NCI-H524 (cell line): ENCODE measurements around the gene OPHN1.
"Not testable (repeated sequence)": the region's sequence is repeated elsewhere in the genome, so short reads cannot be mapped to it uniquely, and the experiment has no call there.

ENCODE experiments used
- DNase-seq, 2 experiments: peaks; one replicate each; lab custom pipeline; 2025; lab: John Stamatoyannopoulos, UW

The OPHN1 gene

DNA sequence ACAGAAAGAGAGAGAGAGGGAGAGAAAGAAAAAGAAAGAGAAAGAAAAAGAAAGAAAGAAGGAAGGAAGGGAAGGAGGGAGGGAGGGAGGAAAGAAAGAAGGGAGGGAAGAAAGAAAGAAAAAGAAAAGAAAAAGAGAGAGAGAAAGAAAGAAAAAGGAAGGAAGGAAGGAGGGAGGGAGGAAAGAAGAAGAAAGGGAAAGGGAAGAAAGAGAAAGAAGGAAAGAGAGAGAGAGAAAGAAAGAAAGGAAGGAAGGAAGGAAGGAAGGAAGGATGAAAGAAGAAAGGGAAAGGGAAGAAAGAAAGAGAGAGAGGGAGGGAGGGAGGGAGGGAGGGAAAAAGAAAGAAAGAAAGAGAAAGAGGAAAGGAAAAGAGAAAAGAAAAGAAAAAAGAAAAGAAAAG, 10.8 kb downstream of the OPHN1 start:
- DNase-seq, result no peak

DNA sequence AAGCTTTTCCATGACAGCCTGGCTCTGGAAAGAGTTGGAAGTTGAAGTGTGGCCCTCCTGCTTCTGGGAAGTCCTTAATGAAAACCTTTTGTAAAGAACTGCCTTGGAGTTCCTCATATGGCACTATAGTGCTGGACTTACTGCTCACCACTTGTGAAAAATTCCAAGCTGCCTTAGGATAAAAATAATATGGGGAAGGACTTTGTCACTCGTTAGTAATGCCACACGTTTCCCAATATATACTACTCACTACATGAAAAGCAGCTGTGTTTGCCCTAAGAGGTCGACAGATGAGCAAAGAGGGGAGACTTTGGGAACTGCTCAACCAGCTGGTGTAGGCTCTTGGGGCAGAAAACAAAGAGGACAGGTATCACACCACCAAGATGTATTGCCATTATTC, 11.7 kb downstream of the OPHN1 start:
- no peak for DNase-seq

DNA sequence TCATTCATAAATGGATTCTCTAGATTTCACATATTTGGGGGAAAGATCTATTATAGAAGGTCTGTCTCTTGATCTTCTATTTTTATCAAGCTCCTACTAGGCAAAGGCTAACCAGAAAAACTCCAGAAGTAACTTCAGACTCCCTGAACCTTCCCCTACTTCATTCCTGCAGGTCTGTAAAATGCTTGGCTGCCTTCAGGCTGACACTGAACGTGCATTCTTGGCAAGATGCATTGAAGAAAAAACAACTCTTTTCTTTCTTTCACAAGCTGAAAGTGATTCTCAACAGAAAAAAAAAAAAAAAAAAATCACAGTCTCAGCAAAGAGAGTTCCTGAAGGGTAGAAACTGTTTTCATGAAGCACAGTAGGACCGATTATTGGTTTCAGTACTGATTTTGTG, 12.7 kb downstream of the OPHN1 start:
- DNase-seq, result no peak

DNA sequence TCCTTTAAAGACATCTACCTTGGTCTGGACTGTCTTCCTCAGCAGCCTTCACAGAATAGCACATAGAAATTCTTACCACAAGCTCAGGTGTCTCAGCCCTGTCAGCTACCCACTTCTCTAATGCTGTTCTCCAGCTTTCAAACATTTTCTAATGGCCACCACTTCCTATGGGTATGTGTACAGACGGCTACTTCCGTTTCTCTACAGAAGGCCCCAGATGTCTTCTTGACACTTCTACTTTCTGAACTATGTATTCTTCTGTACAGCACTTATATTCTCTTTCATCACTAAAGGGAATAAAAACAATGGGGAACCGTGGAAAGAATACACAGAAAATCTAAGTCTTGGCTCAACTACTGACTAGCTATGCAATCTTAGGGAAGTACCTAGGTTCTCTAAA, 13.3 kb downstream of the OPHN1 start:
- DNase-seq, result no peak

DNA sequence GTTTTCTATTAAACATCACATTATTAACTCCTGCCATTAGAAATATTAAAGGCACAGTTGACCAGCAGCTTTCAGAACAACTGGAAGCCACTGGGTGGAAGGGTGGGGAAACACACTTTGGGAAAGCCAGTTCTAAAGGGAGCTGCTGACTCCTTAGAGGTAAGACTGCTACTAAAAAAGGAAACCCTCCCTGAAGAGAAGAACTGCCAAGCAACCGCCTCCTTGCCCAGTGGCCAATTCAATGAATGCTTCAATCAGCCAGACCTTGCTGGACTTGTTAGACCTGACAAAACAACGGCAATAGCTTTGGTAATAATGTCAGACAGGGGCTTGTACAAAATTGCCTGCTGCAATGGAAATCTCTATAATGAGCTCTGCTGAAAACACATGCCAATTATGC, 15.6 kb downstream of the OPHN1 start:
- no peak for DNase-seq

DNA sequence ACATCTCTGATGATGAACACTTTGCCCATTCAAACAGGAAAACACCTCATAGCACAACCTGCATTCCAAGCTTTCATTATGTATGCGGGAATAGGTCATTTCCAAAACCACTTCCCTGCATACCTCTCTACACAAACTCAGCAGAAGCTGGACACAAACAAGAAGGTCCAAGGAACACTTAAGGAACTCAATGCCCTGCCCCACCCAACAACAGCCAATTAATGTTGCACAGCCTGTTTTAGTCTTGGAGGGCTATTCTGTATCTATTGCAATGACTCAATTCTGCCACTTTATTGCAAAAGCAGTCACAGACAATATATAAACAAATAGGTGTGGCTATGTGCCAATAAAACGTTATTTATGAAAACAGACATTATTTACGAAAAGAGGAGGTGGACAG, 16.7 kb downstream of the OPHN1 start:
- no peak for DNase-seq

- no peak for DNase-seq
Measured at GRCh38 chrX:68415316-68415715, 18.0 kb downstream of the OPHN1 start.

DNA sequence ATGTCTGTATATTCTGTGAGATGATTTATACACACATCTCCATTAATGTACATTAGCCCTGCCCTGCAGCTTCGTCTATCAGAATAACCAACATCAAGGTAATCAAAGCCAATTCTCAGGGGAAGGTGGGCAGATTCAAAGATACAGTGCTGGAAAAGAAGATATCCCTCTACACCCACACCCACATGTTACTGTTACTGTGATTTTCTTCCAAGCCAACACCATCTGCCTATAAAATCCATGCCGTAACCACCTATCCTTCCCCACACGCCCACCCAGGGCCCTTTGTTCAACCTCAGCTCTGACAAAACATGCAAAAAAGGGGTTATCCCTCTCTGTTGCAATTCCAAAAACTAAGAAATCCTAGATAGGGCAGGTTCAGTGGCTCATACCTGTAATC, 20.0 kb downstream of the OPHN1 start:
- no peak for DNase-seq

GRCh38 chrX:68411729-68412128, 21.6 kb downstream of the OPHN1 start:
- DNase-seq, result no peak

GRCh38 chrX:68409194-68409593, 24.1 kb downstream of the OPHN1 start:
- peak in 1 of 2 experiments; percentile 27 for DNase-seq

- no peak for DNase-seq
Measured at GRCh38 chrX:68403522-68403921, 29.8 kb downstream of the OPHN1 start.

DNA sequence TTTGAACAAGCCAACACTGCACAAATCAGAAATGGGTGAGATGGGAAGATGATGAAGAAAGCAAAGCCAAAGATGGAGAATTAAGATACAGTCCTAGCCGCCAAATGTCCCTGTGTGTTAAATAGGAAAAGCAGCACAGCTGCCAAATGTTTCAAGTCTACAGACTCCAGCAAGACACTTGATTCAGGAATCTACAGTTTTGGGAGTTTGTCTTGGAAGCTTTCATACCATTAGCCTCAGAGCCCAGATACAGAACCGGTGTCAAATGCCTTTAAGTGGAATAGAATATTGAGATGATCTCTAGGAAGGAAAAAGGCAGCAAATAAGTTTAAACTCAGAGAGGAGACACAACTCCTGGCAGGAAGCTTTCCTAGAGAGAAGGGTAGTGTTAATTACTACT, 30.3 kb downstream of the OPHN1 start:
- DNase-seq, result no peak

DNA sequence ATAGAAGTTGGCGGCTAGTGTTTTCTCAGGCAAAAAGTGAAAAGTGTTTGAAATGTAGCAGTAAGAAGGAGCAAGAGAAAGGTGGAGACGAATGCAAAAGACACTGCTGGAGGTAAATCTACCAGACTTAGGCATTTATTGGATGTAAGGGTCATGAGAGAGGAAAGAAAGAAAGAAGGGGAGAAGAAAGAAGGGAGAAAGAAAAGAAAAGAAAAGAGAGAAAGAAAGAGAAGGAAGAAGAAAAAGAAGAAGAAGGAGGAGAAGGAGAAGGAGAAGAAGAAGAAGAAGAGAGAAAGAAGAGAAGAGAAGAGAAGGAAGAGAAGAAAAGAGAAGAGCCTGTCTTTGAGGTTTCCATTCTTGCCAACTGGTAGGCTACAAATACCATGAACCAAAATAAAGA, 31.2 kb downstream of the OPHN1 start:
- no peak for DNase-seq

- DNase-seq, result no peak
Measured at GRCh38 chrX:68398291-68398690, 35.0 kb downstream of the OPHN1 start.

- no peak for DNase-seq
Measured at GRCh38 chrX:68396953-68397352, 36.3 kb downstream of the OPHN1 start.

DNA sequence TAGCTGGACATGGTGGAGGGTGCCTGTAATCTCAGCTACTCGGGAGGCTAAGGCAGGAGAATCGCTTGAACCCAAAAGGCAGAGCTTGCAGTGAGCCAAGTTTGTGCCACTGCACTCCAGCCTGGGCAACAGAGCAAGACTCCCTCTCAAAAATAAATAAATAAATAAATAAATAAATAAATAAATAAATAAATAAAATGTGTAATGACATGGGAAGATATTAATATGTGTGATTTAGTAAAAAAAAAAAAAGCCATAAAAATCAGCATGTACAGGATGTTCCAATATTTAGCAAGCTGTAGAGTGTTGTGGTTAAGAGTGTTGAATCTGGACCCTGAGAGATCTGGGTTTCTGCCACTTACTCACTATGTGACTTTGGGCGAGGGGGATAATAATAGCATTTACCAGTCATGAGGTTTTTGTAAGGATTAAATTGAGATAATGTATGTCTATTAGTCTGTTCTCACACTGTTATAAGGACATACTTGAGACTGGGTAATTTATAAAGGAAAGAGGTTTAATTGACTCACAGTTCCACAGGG, 43.8 kb downstream of the OPHN1 start:
- not testable (repeated sequence) for DNase-seq

- no peak for DNase-seq
Measured at GRCh38 chrX:68387776-68388175, 45.5 kb downstream of the OPHN1 start.

GRCh38 chrX:68383540-68383939, 49.8 kb downstream of the OPHN1 start:
- DNase-seq, result no peak

GRCh38 chrX:68377579-68377978, 55.7 kb downstream of the OPHN1 start:
- not testable (repeated sequence) for DNase-seq

- DNase-seq, result no peak
Measured at GRCh38 chrX:68376373-68376772, 56.9 kb downstream of the OPHN1 start.

DNA sequence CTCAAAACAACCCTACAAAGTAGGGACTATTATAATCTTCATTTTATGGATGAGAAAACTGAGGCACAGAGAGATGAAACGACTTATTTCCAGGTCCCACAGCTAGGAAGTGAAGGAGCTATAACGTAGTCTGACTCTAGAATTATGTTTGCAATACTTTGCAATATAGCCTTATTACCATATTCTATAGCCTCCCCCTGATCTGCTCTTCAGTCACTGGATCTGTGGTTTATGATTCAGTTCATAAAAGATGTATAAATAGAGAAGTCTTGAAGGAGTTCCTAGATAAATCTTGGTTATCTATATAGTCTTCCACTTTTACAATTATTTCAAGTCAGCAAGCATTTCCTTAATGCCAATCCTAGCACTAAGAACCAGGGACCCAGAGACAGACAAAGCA, 57.5 kb downstream of the OPHN1 start:
- no peak for DNase-seq

GRCh38 chrX:68372665-68373064, 60.6 kb downstream of the OPHN1 start:
- DNase-seq, result no peak

- DNase-seq, result no peak
Measured at GRCh38 chrX:68369559-68369958, 63.7 kb downstream of the OPHN1 start.

DNA sequence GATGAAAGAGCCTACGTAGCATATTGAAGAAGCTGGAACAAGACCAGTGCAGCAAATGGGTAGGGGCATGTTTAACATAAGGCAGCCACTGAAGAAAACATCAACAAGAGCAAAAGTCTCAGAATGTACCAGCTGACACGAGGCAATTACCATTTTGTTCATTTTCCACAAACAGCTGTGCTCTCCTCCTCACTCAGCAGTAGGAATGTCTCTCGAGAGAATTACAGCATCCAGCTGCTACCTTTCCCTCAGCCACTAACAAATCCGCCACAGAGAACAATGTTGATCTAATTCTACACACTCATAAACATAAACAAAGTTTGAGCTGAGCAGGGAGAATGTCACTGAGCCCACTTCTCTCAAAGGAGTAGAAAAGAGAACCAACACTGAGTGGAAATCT, 68.0 kb downstream of the OPHN1 start:
- peak in 1 of 2 experiments; percentile 53 for DNase-seq

- DNase-seq, result no peak
Measured at GRCh38 chrX:68363984-68364383, 69.3 kb downstream of the OPHN1 start.
